HG03280 (cell line): Measurements from ENCODE around the gene AHRR.

ENCODE experiments used
- ATAC-seq: cut with Tn5 transposase; IDR thresholded peaks from one replicate; pipeline ENCODE4 v1.9.1; 2021; ENCODE audit warnings: mild to moderate bottlenecking, moderate library complexity; ENCODE audit not compliant: unreplicated experiment

Gene AHRR

DNA sequence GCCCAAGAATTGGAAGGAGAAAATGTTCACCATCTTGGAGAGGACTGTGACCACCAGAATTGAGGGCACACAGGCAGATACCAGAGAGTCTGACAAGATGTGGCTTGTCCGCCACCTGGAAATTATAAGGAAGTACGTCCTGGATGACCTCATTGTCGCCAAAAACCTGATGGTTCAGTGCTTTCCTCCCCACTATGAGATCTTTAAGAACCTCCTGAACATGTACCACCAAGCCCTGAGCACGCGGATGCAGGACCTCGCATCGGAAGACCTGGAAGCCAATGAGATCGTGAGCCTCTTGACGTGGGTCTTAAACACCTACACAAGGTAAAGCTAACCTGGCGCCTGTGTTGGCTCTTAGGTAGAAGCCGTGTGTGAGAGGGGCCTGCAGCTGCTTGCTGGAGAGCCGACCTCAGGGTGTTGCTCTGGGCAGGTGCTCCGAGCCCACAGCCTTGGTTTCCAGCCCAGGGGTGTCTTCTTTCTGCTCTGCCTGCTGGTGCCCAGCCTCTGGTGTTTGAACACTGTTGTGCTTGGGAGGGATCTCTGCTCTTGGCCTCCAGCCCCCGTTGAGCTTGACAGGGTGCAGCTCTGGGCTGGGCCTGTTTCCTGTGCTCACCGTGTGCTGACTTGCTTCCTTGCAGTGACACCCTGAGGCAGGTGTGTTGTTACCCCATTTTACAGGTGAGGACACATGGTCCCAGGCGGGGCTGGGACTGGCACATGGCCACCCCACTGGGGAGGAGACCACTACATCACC is 132.4 kb downstream of the AHRR start:
- no peak for ATAC-seq

DNA sequence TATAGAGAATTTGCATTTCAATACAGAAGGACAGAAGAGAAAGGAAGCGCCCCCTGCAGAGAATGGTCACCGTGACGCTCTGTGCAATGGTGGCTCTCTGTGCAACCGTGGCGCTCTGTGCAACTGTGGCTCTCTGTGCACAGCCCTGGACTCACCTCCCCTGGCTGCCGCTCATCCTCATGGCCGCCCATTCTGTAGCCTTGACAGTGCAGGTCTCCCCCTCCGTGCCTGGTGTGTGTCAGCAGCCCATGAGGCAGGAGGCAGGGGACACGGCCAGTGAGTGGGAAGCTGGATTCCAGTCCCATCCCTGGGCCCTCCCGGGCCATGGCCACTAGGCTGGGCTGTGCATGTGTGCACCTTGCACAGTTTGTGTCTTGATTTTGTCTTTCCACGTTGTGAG is 133.4 kb downstream of the AHRR start:
- ATAC-seq = no peak

DNA sequence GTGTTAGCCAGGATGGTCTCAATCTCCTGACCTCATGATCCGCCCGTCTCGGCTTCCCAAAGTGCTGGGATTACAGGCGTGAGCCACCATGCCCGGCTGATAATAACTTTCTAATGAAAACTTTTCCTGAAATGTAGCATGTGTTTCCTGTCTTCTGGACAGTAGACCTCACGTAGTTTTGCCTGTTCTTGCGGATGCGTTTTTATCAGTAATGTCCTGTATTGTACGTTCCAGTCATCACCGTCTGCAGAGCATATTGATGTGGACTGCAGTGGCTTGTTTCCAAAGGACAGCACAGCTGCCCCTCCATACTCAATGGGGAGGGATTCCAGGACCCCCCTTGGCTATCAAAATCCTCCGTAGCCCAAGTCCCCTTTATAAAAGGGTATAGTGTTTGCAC is 134.3 kb downstream of the AHRR start:
- no peak for ATAC-seq

DNA sequence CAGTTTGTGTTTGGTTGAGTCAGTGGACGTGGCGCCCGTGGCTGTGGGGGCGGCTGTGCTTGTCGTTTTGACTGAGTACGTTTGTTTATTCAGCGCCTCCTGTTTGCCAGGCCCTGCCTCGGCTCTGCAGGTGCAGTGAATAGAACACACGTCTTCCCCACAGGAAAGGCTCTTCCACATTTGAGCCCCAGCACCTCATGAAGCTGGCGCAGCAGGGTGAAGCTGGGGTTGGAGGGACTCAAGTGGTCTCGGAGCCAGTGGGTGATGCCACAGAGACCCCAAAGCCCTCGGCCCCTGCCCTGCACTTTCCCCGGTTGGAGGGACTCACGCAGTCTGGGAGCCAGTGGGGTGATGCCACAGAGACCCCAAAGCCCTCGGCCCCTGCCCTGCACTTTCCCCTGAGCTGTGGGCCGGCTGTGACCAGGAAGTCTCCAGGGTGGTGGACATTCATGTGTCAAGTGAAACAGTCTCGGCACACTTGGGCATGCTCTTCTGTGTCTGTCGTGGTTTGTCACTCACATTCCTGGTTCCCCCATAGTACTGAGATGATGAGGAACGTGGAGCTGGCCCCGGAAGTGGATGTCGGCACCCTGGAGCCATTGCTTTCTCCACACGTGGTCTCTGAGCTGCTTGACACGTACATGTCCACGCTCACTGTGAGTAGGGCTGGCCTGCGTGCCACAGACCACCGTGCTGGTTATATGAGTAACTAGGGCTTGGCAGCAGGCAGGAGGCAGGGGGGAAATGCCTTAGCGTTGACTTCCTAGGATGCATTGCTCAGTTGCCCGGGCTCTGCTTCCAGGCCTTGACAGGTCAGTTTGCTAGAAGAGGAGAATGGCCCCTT is 135.1 kb downstream of the AHRR start:
- no peak for ATAC-seq

DNA sequence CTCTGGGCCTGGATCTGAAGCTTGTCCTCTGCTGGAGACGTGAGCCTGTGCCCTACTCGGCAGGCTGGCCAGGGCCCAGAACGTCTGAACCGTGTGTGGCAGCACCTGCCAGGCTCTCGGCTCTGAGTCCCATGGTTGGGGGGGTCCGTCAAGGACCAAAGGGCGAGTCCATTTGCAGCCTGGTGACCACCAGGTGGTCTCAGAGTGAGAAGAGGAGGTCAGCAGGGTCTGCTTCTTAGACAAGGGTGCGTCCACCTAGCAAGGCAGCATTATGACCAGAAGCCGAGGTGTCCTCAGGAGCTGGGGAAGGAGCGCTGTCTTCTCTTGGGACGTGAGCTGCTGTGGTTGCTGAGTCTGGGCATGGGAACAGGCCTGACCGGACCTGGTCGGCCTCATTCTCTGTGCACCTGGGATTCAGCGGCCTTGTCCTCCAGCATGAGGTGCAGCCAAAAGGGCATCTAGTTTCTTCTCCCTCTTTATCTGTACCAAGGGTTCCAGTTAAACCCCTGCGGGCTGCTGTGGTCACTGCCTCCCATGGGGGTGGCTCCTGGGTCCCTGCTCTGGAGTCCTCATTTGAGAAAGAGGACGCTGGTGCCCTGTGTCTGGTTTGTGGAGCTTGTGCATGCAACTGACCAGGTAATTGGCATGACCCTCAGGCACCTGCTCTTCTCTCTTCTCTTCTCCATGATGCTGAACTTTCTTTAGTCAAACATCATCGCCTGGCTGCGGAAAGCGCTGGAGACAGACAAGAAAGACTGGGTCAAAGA is 135.9 kb downstream of the AHRR start:
- ATAC-seq = no peak

DNA sequence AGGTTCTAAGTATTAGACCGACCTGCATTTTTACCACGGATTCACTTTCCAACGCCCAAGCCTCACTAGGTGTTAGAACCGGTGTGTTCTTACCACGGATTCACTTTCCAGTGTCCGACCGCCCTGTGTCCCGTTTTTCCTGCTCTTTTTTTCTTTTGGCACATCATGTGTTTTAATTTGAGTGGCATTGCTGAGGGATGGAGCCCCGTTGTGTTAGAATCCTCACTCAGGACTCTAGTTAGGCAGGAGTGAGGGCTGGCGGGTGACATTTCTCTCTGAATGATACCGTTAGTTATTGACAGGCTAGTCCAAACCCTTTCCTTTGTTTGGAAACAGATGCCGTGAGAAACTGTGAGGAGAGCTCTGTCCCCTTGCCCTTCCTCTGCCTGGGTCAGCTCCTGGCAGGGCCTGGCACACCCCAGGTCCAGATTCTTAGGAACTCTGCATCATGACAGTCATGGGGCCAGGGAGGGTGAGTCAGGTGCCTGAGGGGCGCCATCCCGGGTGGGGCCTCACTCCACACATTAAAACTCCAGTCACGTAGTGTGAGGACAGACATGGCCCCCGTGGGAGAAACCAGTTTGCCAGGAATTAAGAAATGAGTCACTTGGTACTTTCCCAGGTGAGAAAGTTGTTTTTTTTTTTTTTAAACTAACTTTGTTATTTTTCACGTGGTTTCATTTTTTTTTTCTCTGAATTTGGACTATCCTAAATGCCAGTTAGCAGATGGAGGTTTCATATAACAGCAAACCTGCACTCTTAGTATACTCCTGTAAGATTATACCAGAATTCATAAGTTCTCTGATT is 137.2 kb downstream of the AHRR start:
- ATAC-seq = no peak

DNA sequence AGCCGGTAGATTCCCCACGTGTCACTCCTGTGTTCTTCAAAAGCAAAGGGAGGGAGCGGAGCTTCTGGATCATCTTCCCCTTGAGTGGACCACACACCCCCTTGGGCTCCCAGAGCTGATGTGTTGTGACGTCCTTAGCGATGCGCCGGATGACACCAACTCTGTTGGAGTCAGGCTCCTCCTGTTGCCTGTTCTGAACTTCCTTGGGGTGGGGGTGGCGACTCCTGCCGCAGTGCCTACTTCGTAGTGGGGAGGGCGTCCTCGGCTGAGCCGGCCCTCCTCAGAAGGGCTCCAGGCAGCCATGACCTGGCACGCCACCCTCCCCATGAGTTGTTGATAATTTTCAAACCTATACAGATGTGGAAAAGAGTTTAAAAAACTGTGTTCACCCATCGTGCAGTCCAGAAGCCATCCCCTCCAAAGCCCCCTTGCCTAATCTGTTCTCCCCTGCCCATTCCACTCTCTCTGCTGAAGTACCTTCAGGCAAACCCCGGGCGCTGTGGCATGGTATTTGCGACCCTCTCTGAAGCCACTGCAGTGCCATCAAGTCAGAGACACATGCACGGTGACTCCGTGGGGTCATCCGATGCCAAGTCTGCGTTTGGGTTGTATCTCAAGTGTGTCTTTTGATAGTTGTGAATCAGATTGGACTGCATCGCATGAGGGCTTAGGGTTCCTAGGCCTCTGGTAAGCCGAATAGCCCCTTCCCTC is 138.2 kb downstream of the AHRR start:
- no peak for ATAC-seq

DNA sequence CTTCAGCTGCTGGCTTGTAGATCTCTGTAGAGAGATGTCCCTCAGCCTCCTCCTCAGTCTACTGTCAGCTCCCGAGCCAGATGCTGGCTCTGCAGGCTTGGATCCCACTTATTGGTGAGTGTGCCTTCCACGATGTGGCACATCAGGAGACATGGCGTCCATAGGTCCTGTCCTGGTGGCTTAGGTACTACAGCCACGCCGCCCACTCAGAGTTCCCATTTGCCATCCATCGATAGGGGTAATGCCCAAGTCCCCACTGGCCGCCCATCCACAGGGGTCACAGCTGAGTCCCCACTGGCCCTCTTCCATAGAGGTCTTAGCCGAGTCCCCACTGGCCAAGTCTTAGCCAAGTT is 138.7 kb downstream of the AHRR start:
- ATAC-seq = no peak

DNA sequence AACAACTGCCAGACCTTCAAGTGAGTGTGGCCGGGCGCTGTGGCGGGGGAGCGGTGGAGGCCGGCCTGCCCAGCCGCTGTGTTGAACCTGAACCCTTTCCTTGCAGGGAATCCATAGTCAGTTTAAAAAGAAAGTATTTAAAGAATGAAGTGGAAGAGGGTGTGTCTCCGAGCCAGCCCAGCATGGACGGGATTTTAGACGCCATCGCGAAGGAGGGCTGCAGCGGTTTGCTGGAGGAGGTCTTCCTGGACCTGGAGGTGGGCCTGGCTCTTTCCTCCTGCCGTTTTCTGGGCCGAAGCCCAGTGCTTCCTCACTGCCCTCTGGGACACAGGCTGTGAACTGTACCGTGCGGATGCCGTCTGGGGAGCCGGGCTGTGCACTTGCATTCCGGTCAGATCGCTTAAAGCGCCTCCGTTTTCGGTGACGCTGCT is 140.6 kb downstream of the AHRR start:
- ATAC-seq = no peak

DNA sequence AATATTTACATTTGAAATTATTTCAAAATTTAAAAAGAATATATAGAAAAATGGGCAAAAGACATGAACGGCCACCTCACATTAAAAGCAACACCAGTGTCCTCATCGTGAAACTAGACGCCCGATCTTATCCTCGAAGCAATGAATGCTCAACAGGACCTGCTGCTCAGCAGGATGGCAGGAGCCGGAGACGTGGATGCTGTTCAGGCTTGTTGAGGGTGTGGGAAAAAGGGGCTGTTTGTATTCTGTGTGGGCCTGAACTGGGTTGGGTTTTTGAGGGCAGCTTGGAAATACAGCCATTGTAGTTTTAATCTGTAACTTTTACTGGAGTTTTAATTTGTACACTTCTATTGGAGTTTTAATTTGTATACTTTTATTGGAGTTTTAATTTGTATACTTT is 141.8 kb downstream of the AHRR start:
- ATAC-seq = no peak

DNA sequence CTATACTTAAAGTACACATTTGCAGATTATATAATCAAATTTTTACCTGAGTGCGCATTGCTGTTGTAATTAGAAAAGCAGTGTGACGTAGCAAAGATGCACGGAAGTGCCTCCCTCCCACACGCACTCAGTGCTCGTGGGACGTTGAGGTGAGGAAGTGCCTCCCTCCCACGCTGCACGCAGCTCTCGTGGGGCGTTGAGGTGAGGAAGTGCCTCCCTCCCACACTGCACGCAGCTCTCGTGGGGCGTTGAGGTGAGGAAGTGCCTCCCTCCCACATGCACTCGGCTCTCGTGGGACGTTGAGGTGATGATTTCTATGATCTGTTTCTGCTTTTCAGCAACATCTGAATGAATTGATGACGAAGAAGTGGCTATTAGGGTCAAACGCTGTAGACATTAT is 142.4 kb downstream of the AHRR start:
- ATAC-seq = no peak

DNA sequence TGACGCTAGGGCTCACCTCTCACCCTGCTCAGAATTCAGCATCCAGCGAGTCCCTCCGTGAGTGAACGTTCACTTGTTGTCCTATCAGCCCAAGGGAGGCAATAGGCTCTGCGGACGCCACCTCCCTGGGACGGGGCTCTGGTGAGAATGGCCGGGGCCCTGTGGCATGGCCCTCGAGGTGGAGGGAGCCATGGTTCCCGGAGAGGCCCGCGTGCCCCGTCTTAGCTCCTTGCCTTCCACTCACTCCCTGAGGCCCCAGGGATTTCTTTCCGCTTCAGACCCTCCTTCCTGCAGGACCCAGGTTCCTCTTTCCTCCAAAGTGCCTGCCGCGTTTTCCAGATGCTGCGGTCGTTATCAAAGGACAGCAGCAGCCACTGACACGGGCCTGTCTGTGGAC is 142.9 kb downstream of the AHRR start:
- ATAC-seq = no peak

DNA sequence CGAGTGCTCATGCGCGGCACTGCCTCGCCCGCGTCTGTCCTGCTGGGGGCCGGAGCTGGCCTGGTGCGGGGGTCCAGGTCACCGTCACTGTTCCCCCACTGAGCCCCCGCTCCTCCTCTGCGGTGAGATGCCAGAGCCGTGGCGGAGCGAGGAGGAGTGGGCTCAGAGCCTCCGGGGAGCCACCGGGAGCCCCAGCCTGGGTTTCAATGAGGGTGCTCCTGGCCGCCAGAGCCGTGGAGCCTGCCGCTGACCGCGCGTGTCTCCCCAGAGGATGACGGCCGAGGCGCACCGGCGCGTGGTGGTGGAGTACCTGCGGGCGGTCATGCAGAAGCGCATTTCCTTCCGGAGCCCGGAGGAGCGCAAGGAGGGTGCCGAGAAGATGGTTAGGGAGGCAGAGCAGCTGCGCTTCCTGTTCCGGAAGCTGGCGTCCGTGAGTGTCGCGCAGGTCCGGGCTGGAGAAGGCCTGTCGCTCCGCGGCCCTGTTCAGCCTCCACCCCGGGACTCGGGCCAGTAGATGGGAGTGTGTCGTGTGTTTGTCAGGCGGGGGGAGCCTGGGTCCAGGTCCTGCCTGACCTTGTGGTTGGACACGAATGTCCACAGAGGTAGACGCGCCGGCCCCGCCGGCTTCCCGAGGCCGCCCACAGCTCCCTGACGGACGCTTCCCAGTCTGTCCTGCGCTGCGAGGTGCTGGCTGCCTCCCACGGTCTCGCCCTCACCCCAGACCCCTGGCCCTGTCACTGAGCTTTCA is 143.5 kb downstream of the AHRR start:
- ATAC-seq = no peak

DNA sequence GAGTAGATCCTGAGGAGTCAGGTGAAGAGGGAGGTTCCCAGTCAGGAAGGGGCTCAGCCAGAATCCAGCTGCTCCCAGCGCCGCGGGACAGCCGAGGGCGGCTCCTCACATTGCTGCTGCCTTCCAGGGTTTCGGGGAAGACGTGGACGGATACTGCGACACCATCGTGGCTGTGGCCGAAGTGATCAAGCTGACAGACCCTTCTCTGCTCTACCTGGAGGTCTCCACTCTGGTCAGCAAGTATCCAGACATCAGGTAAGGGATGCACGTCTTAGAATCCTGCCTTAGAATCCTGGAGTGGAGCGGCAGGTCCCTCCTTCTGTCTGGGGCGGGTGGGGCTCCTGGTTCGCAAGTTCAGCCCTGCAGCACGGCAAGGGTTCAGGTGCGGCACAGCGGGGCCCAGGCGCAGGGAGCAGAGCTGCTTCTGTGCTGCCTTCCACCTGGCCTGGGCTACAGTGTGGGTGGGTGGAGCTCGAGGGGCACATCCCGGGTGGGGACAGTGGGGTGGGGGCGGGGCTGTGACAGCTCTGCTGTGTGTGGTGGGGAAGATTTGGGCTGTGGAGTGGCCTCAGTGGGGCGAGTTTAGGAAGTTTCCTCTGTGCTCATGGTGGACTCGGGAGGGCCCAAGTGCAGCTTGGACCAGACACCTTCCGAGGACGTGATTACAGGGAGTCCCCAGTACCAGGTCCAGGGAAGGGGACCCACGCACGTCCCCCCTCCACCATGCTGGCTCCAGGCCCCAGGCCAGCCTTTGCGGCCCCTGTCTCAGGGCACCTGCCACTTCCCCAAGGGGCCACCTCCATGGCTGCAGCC is 144.3 kb downstream of the AHRR start:
- ATAC-seq = no peak

DNA sequence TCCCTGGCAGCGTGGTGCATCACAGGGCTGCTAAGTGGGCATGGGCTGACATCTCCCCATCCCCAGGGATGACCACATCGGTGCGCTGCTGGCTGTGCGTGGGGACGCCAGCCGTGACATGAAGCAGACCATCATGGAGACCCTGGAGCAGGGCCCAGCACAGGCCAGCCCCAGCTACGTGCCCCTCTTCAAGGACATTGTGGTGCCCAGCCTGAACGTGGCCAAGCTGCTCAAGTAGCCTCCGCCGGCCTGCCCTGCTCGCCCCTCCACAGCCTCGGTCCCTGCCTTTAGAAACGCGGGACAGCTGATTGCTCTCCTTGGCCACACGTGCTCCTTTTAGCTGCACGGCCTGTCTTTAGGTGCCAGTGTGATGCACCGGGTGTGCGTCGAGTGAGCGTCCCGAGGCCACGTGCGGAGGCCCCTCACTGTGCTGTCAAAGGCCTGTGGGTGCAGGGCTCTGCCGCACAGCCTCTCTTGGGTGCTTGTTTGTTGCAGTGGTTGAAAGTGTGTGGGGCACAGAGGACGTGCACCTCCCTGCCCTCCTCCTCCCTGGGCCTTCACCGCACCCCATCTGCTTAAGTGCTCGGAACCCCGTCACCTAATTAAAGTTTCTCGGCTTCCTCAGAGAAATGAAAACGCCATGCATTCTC is 145.3 kb downstream of the AHRR start:
- ATAC-seq = no peak

DNA sequence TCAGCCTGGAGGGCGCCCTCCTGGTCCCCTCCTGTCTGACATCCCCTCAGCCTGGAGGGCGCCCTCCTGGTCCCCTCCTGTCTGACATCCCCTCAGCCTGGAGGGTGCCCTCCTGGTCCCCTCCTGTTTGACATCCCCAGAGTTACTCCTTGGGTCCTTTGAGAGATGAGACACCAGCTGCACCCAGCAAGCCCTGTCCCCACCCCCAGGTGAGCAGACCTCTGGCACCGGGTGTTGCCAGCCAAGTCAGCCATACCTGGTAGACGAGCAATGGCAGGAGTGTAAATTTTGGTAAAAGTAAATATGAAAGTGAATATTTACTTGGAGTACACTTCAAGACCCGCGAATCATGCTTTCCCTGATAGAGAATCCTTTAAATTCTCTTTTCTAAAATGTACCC is 146.9 kb downstream of the AHRR start:
- no peak for ATAC-seq

DNA sequence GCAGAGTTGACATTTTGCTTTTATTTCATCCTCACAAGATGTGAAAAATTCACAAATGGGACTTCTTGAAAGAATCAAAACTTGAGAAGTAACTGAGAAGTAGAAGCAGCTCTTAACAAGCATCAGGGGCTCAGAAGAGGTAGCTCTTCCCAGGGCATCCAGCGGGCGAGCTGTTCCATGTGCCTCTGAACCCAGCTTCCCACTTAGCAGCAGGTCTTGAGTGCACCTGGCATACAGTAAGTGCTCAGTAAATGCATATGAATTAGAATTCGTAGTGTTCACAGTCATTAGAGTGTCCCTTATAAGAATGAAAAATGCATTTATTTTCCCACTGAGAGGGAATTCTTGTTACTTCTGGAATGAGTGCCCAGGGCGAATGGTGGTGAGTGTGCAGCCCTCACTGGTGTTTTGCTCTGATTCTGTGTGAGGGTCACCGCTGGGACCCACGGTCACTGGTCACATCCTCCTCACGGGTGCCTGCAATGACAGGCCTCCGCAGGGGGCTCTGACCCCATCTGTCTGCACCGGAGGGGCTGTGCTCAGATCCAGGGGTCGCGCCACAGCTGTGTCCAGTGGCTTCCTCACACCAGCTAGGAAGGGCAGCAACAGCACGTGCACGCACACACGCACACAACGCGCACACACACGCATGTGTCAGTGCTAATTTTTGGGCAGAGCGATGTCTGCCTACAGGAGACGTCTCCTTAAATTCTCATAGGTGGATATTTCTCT is 148.4 kb downstream of the AHRR start:
- no peak for ATAC-seq
